H1 (cell line): ENCODE measurements around the gene DNAAF5. TPM values are rescaled to one million over a fixed set of nuclear protein-coding genes. Genes with fewer than 3 reads are reported as not detected.

ENCODE experiments used
- CTCF ChIA-PET: fragments of 300-600 bp; sonication (Branson Sonifier 250); formaldehyde crosslinking; loops from one replicate; lab custom pipeline; 2021; ENCODE audit not compliant: partially characterized antibody; lab: Charles Lee
- POLR2A ChIA-PET: fragments of 300-600 bp; sonication (Branson Sonifier 250); formaldehyde crosslinking; loops from one replicate; lab custom pipeline; 2021; ENCODE audit warnings: inconsistent platforms; ENCODE audit not compliant: partially characterized antibody; lab: Charles Lee
- DNase-seq, 2 experiments: peaks; one replicate each; pipeline versions ENCODE4 v3.0.0 to v3.0.0-alpha.2; 2010 to 2022; ENCODE audit warnings: low spot score in 2 of 2, low read depth in 1 of 2, mixed read lengths in 1 of 2
- FAIRE-seq: peaks from 2 replicates; lab custom pipeline; 2011; peaks lifted over from hg19 to GRCh38; lab: Jason Lieb, UNC
- H2AFZ ChIP-seq: 2 replicates; pipeline ENCODE4 v1.8.1; 2012; ENCODE audit warnings: low read length, inconsistent platforms
- H2AK5ac ChIP-seq: 2 replicates; pipeline ENCODE4 v1.6.1; 2013; ENCODE audit warnings: low read depth, low read length
- H2BK120ac ChIP-seq: replicated peaks from 2 replicates; pipeline ENCODE3; 2013; ENCODE audit warnings: low read depth, low read length, inconsistent platforms
- H2BK12ac ChIP-seq: 2 replicates; pipeline ENCODE4 v1.6.1; 2013; ENCODE audit warnings: low read depth, low read length
- H2BK15ac ChIP-seq: 2 replicates; pipeline ENCODE4 v1.6.1; 2013; ENCODE audit warnings: low read length
- H2BK20ac ChIP-seq: 2 replicates; pipeline ENCODE4 v1.6.1; 2013; ENCODE audit warnings: low read length
- H2BK5ac ChIP-seq: 2 replicates; pipeline ENCODE4 v1.6.1; 2013; ENCODE audit warnings: low read depth, low read length
- H3K14ac ChIP-seq: 2 replicates; pipeline ENCODE4 v1.6.1; 2013; ENCODE audit warnings: inconsistent platforms; ENCODE audit not compliant: insufficient read length
- H3K18ac ChIP-seq: 2 replicates; pipeline ENCODE4 v1.6.1; 2013; ENCODE audit warnings: low read length; ENCODE audit errors: extremely low read depth
- H3K23ac ChIP-seq: 2 replicates; pipeline ENCODE4 v1.6.1; 2013; ENCODE audit warnings: inconsistent platforms; ENCODE audit not compliant: insufficient read length
- H3K23me2 ChIP-seq: 2 replicates; pipeline ENCODE4 v1.6.1; 2013; ENCODE audit warnings: low read depth, low read length
- H3K27ac ChIP-seq: 2 replicates; pipeline ENCODE4 v1.6.1; 2011; ENCODE audit warnings: low read depth, low read length, inconsistent platforms
- H3K27me3 ChIP-seq, 4 experiments: replicated peaks in 1 of 4; 1 replicate in 1 of 4; 2 replicates in 3 of 4; pipeline versions ENCODE4 v1.6.1 to v1.8.1; 2011 to 2013; ENCODE audit warnings: low read length in 3 of 4, mild to moderate bottlenecking in 3 of 4, inconsistent platforms in 2 of 4, mixed read lengths in 2 of 4, moderate library complexity in 1 of 4; ENCODE audit not compliant: control insufficient read depth in 3 of 4, insufficient read depth in 3 of 4; ENCODE audit errors: extremely low read depth in 1 of 4
- H3K36me3 ChIP-seq, 4 experiments: 2 replicates each; pipeline versions ENCODE4 v1.6.1 to v1.8.1; 2011 to 2013; ENCODE audit warnings: mild to moderate bottlenecking in 4 of 4, low read length in 3 of 4, moderate library complexity in 2 of 4, control low read depth in 1 of 4, inconsistent platforms in 1 of 4; ENCODE audit not compliant: insufficient read depth in 4 of 4, control insufficient read depth in 2 of 4
- H3K4ac ChIP-seq: replicated peaks from 2 replicates; pipeline ENCODE3; 2013; ENCODE audit warnings: low read length, low read depth, mixed read lengths, inconsistent platforms; ENCODE audit not compliant: insufficient read length
- H3K4me1 ChIP-seq, 4 experiments: replicated peaks in 1 of 4; 1 replicate in 1 of 4; 2 replicates in 3 of 4; pipeline versions ENCODE4 v1.6.1 to v1.8.1; 2011 to 2013; ENCODE audit warnings: low read length in 3 of 4, inconsistent platforms in 2 of 4, mixed read lengths in 1 of 4; ENCODE audit not compliant: insufficient read depth in 4 of 4, control insufficient read depth in 3 of 4
- H3K4me2 ChIP-seq, 2 experiments: 2 replicates each; pipeline versions ENCODE4 v1.6.1 to v1.8.1; 2011 to 2013; ENCODE audit warnings: low read depth in 2 of 2, low read length in 2 of 2, control low read depth in 1 of 2, inconsistent platforms in 1 of 2, mild to moderate bottlenecking in 1 of 2; ENCODE audit not compliant: insufficient read depth in 1 of 2
- H3K4me3 ChIP-seq, 4 experiments: fragments of 200-600, 300-600 bp in 1 of 4; sonication (generic), shearing (Covaris generic), sonication (Bioruptor Twin) in 1 of 4; 2 replicates each; pipeline versions ENCODE4 v1.5.1 to v1.8.1; 2011 to 2016; ENCODE audit warnings: low read length in 4 of 4, low read depth in 3 of 4, control low read depth in 2 of 4, inconsistent platforms in 2 of 4, mild to moderate bottlenecking in 2 of 4, mixed read lengths in 1 of 4, moderate library complexity in 1 of 4; ENCODE audit not compliant: insufficient read depth in 2 of 4; ENCODE audit errors: extremely low read depth in 1 of 4
- H3K56ac ChIP-seq: replicated peaks from 2 replicates; pipeline ENCODE3; 2013; ENCODE audit warnings: low read depth, mild to moderate bottlenecking, mixed read lengths, low read length, inconsistent platforms; ENCODE audit not compliant: insufficient read length
- H3K79me1 ChIP-seq: 2 replicates; pipeline ENCODE4 v1.6.1; 2013; ENCODE audit warnings: low read depth, low read length, control low read depth
- H3K79me2 ChIP-seq, 2 experiments: 2 replicates each; pipeline versions ENCODE4 v1.6.1 to v1.8.1; 2012 to 2013; ENCODE audit warnings: low read length in 2 of 2, mild to moderate bottlenecking in 2 of 2, inconsistent platforms in 1 of 2; ENCODE audit not compliant: insufficient read depth in 2 of 2, control insufficient read depth in 1 of 2
- H3K9ac ChIP-seq, 4 experiments: replicated peaks in 1 of 4; 1 replicate in 1 of 4; 2 replicates in 3 of 4; pipeline versions ENCODE4 v1.6.1 to v1.8.1; 2011 to 2013; ENCODE audit warnings: low read depth in 3 of 4, low read length in 3 of 4, control low read depth in 2 of 4, mild to moderate bottlenecking in 2 of 4, moderate library complexity in 2 of 4, inconsistent platforms in 1 of 4; ENCODE audit errors: extremely low read depth in 1 of 4
- H3K9me3 ChIP-seq, 2 experiments: 2 replicates each; pipeline versions ENCODE4 v1.6.1 to v1.8.1; 2012 to 2013; ENCODE audit warnings: mild to moderate bottlenecking in 2 of 2, moderate library complexity in 2 of 2, control low read depth in 1 of 2, inconsistent platforms in 1 of 2, low read depth in 1 of 2, low read length in 1 of 2, mixed read lengths in 1 of 2; ENCODE audit not compliant: insufficient read depth in 2 of 2
- H4K20me1 ChIP-seq, 2 experiments: replicated peaks in 1 of 2; 2 replicates each; pipeline versions ENCODE3 to v1.8.1; 2011 to 2013; ENCODE audit warnings: inconsistent platforms in 2 of 2, low read length in 2 of 2, mild to moderate bottlenecking in 1 of 2; ENCODE audit not compliant: insufficient read depth in 2 of 2, control insufficient read depth in 1 of 2
- H4K5ac ChIP-seq: 2 replicates; pipeline ENCODE4 v1.6.1; 2013; ENCODE audit warnings: low read length, low read depth, mixed read lengths, inconsistent platforms; ENCODE audit not compliant: insufficient read length
- H4K8ac ChIP-seq: 2 replicates; pipeline ENCODE4 v1.8.0; 2013; ENCODE audit warnings: mild to moderate bottlenecking, moderate library complexity, low read length, inconsistent platforms; ENCODE audit not compliant: insufficient read depth; ENCODE audit errors: extremely low read depth
- H4K91ac ChIP-seq: replicated peaks from 2 replicates; pipeline ENCODE3; 2013; ENCODE audit warnings: low read length, mixed read lengths, inconsistent platforms; ENCODE audit not compliant: insufficient read length
- BRCA1 ChIP-seq: IDR thresholded peaks from 2 replicates; pipeline ENCODE4 v1.6.1; 2012; ENCODE audit warnings: low read depth, low read length, improper control_type of control experiment
- HDAC6 ChIP-seq: IDR thresholded peaks from one replicate; pipeline ENCODE4 v1.7.1; 2012; ENCODE audit warnings: low read depth, mild to moderate bottlenecking, inconsistent platforms, low read length, moderate library complexity
- KDM4A ChIP-seq: IDR thresholded peaks from one replicate; pipeline ENCODE4 v1.7.1; 2012; ENCODE audit warnings: low read depth, mild to moderate bottlenecking, moderate library complexity, low read length, inconsistent platforms; ENCODE audit not compliant: severe bottlenecking
- KDM5A ChIP-seq: fragments of 200-600 bp; IDR thresholded peaks from 2 replicates; pipeline ENCODE4 v1.7.1; 2012; ENCODE audit warnings: mild to moderate bottlenecking, low read length, inconsistent platforms, mixed read lengths
- NRF1 ChIP-seq: IDR thresholded peaks from 2 replicates; pipeline ENCODE4 v1.6.1; 2011; ENCODE audit warnings: mild to moderate bottlenecking, low read depth, low read length, improper control_type of control experiment
- RAD21 ChIP-seq, 2 experiments: IDR thresholded peaks in 1 of 2; conservative IDR thresholded peaks in 1 of 2; 2 replicates each; pipeline ENCODE4 v1.6.1; 2011; ENCODE audit warnings: low read depth in 2 of 2, low read length in 2 of 2, improper control_type of control experiment in 1 of 2, inconsistent platforms in 1 of 2, mild to moderate bottlenecking in 1 of 2, moderate library complexity in 1 of 2
- RBBP5 ChIP-seq: IDR thresholded peaks from 2 replicates; pipeline ENCODE4 v1.7.1; 2012; ENCODE audit warnings: low read depth, mild to moderate bottlenecking, inconsistent platforms, low read length, moderate library complexity, borderline replicate concordance
- RFX5 ChIP-seq: IDR thresholded peaks from 2 replicates; pipeline ENCODE4 v1.6.1; 2011; ENCODE audit warnings: low read depth, low read length, improper control_type of control experiment, borderline replicate concordance
- RNF2 ChIP-seq: fragments of 200-900, 300-1000 bp; sonication (generic); IDR thresholded peaks from 2 replicates; pipeline ENCODE4 v1.7.1; 2016; ENCODE audit warnings: borderline replicate concordance, low read depth, mild to moderate bottlenecking, antibody characterized with exemption, low read length; ENCODE audit not compliant: poor library complexity, severe bottlenecking; ENCODE audit errors: missing control alignments
- RXRA ChIP-seq: IDR thresholded peaks from 2 replicates; pipeline ENCODE4 v1.6.1; 2011; ENCODE audit warnings: low read depth, mild to moderate bottlenecking, low read length, moderate library complexity; ENCODE audit not compliant: insufficient read depth
- SIN3A ChIP-seq, 2 experiments: IDR thresholded peaks in 1 of 2; conservative IDR thresholded peaks in 1 of 2; 2 replicates each; pipeline ENCODE4 v1.6.1; 2011 to 2012; ENCODE audit warnings: low read length in 2 of 2, improper control_type of control experiment in 1 of 2, low read depth in 1 of 2, mild to moderate bottlenecking in 1 of 2
- TCF12 ChIP-seq: IDR thresholded peaks from 2 replicates; pipeline ENCODE4 v1.6.1; 2011; ENCODE audit warnings: low read depth, mild to moderate bottlenecking, low read length
- ZNF274 ChIP-seq: IDR thresholded peaks from 2 replicates; pipeline ENCODE4 v1.7.0; 2012; ENCODE audit warnings: low read length, borderline replicate concordance; ENCODE audit errors: extremely low read depth
- WGBS, 2 experiments: shearing (Covaris generic) in 1 of 2; methylation state at CpG; one replicate each; pipeline versions ENCODE4 v1.1.6 to v1.1.7; 2013 to 2015; ENCODE audit warnings: low lambda C conversion rate in 2 of 2, mixed read lengths in 2 of 2, inconsistent platforms in 1 of 2, low coverage in 1 of 2, missing lambda C conversion rate in 1 of 2; ENCODE audit not compliant: insufficient replicate concordance in 2 of 2, insufficient coverage in 1 of 2, insufficient read length in 1 of 2; ENCODE audit errors: extremely low coverage in 1 of 2, missing lambda C conversion rate in 1 of 2; 5-methylcytosine and 5-hydroxymethylcytosine counted together
- polyA plus RNA-seq, 7 experiments: library from polyadenylated mRNA; depleted of rRNA in 3 of 7; stranded (reverse) in 5 of 7; unstranded in 2 of 7; fragments of >200 nt in 5 of 7; fragments of 200-250 nt in 2 of 7; gene quantifications; 1 replicate in 5 of 7; 2 replicates in 1 of 7; 4 replicates in 1 of 7; pipeline versions ENCODE4 v1.2.1 to v1.2.3, GENCODE V29; 2011 to 2013; ENCODE audit warnings: missing spikeins in 2 of 7, mixed read lengths in 2 of 7
- total RNA-seq: library from RNA; stranded (reverse); fragmentation: NEBNext Ultra II Directional; extraction: Animal tissue kit (Norgen Biotek cat#: 25700); gene quantifications from 2 replicates; pipeline ENCODE4 v1.2.1, GENCODE V29; 2021

Gene DNAAF5
- total and polyA plus RNA-seq, 2 of the 8 experiments (the other 6 are each of a cell fraction or from before 2014, with no cell fraction given): 55.1 to 95.9 TPM

- ChIA-PET POLR2A (interaction anchor here (0.7 to 1.2 kb wide), 4 partner anchors 8 to 19 kb away, joined by 3 to 4 read pairs (median 3); no protein-coding TSS in a partner anchor), CTCF (interaction anchor here (1.5 to 1.9 kb wide), 2 partner anchors 10 to 57 kb away, joined by 3 to 4 read pairs; no protein-coding TSS in a partner anchor)
- peaks cover 0 to 12% (median 5%) of the 10 kb centered on the region in 4 experiments; a peak in 5 of 7 replicates for H3K4me1 ChIP-seq
- H4K20me1 ChIP-seq: peaks cover 2 to 4% of the 10 kb centered on the region in 2 experiments
- no peak overlapping the region for H3K18ac ChIP-seq
- WGBS, 2 experiments: 0% methylated on average over 12 of the region's 39 CpGs; no CpG with 5 or more reads in 1 of the 2 experiments
- H4K91ac ChIP-seq: no peak overlapping the region
- H3K9ac ChIP-seq: peak overlapping the region; percentile 16 to 84 (median 72); a peak in 6 of 7 replicates
- peak overlapping the region; percentile 56 to 74 (median 60) for H3K4me3 ChIP-seq
- DNase-seq: no peak
- no peak overlapping the region for H2BK120ac ChIP-seq
- H3K27ac ChIP-seq: no peak overlapping the region
- FAIRE-seq: no peak
- H2BK12ac ChIP-seq: no peak overlapping the region
- H3K4ac ChIP-seq: no peak overlapping the region
- H3K56ac ChIP-seq: no peak overlapping the region
- no peak overlapping the region for H3K14ac ChIP-seq
- no peak overlapping the region for H2BK5ac ChIP-seq
- no peak overlapping the region for H2AFZ ChIP-seq
- H2AK5ac ChIP-seq: no peak overlapping the region
- peaks cover 23 to 30% of the 10 kb centered on the region in 2 experiments for H3K9me3 ChIP-seq
- no peak overlapping the region for H3K23ac ChIP-seq
- no peak overlapping the region for H2BK20ac ChIP-seq
- H3K23me2 ChIP-seq: peaks cover 3% of the 10 kb centered on the region; the same call in 1 of the 2 replicates
- peak overlapping the region; percentile 85; the same call in 1 of the 2 replicates for H4K8ac ChIP-seq
- peak overlapping the region; percentile 64 to 84; a peak in 3 of 4 replicates for H3K4me2 ChIP-seq
- peaks cover 10 to 71% of the 10 kb centered on the region in 2 experiments for H3K79me2 ChIP-seq
- no peak overlapping the region for H4K5ac ChIP-seq
- no peak overlapping the region for H2BK15ac ChIP-seq
- H3K36me3 ChIP-seq: peaks cover 0 to 45% (median 20%) of the 10 kb centered on the region in 4 experiments; a peak in 7 of 8 replicates
- H3K79me1 ChIP-seq: peaks cover 19% of the 10 kb centered on the region
- no peaks in the 10 kb centered on the region for H3K27me3 ChIP-seq
- TF ChIP-seq TCF12 (no peak), HDAC6 (no peak), RAD21 (IDR thresholded peaks at IDR 0.05 in 1 of 2, conservative IDR thresholded peaks at IDR 0.05 in 1 of 2; ENCODE audit: low read depth in 2 of 2, low read length in 2 of 2) (no peak), RXRA (no peak), KDM5A (no peak), BRCA1 (no peak), RBBP5 (peak; percentile 76; the same call in 1 of the 2 replicates), RFX5 (no peak), KDM4A (no peak), SIN3A (conservative IDR thresholded peaks at IDR 0.05 in 1 of 2, IDR thresholded peaks at IDR 0.05 in 1 of 2; ENCODE audit: low read depth in 1 of 2, low read length in 2 of 2) (0 out of 4 replicates have a peak, but pooled peaks of 1 of the 2 experiments have one; percentile 16), ZNF274 (no peak), NRF1 (no peak), RNF2 (no peak)
These were observed 280 bp downstream of the DNAAF5 start for GRCh38 chr7:726854-727103.
